Mesenchymal stem cell (in vitro differentiated cells and primary cell): ENCODE data around the gene KLF14.

ENCODE experiments used
- DNase-seq: peaks from one replicate; pipeline ENCODE4 v3.0.0-alpha.2; 2013
- H2AFZ ChIP-seq: one replicate; pipeline ENCODE4 v1.6.1; 2013; ENCODE audit warnings: low read depth, mild to moderate bottlenecking, control low read depth, inconsistent platforms, low read length, moderate library complexity
- H2AK5ac ChIP-seq: 2 replicates; pipeline ENCODE4 v1.6.1; 2013; ENCODE audit warnings: low read length, moderate library complexity, mild to moderate bottlenecking, inconsistent platforms; ENCODE audit not compliant: severe bottlenecking
- H2BK120ac ChIP-seq: one replicate; pipeline ENCODE4 v1.6.1; 2013; ENCODE audit warnings: low read depth, mild to moderate bottlenecking, inconsistent platforms, low read length, moderate library complexity
- H2BK12ac ChIP-seq, 2 experiments: one replicate each; pipeline ENCODE4 v1.6.1; 2013; ENCODE audit warnings: inconsistent platforms in 2 of 2, low read length in 2 of 2, mild to moderate bottlenecking in 2 of 2, moderate library complexity in 2 of 2, control low read depth in 1 of 2
- H2BK15ac ChIP-seq: one replicate; pipeline ENCODE4 v1.6.1; 2013; ENCODE audit warnings: mild to moderate bottlenecking, low read depth, inconsistent platforms; ENCODE audit not compliant: poor library complexity, severe bottlenecking
- H2BK5ac ChIP-seq: 2 replicates; pipeline ENCODE4 v1.6.1; 2013; ENCODE audit warnings: low read depth, mild to moderate bottlenecking, low read length, control low read depth, inconsistent platforms; ENCODE audit not compliant: poor library complexity, severe bottlenecking
- H3K14ac ChIP-seq, 2 experiments: one replicate each; pipeline ENCODE4 v1.6.1; 2013; ENCODE audit warnings: inconsistent platforms in 2 of 2, low read length in 2 of 2, control low read depth in 1 of 2, mild to moderate bottlenecking in 1 of 2, moderate library complexity in 1 of 2
- H3K18ac ChIP-seq, 2 experiments: one replicate each; pipeline ENCODE4 v1.6.1; 2013; ENCODE audit warnings: inconsistent platforms in 2 of 2, low read length in 2 of 2, control low read depth in 1 of 2, low read depth in 1 of 2, mild to moderate bottlenecking in 1 of 2
- H3K23ac ChIP-seq, 2 experiments: one replicate each; pipeline ENCODE4 v1.6.1; 2013; ENCODE audit warnings: inconsistent platforms in 2 of 2, low read length in 2 of 2, mild to moderate bottlenecking in 2 of 2, moderate library complexity in 2 of 2, control low read depth in 1 of 2
- H3K27ac ChIP-seq: 2 replicates; pipeline ENCODE4 v1.5.1; 2013; ENCODE audit warnings: mild to moderate bottlenecking, moderate library complexity, low read length, control low read depth, inconsistent platforms; ENCODE audit not compliant: poor library complexity, severe bottlenecking
- H3K27me3 ChIP-seq, 2 experiments: 2 replicates each; pipeline versions ENCODE4 v1.6.1 to v1.7.0; 2013; ENCODE audit warnings: low read length in 2 of 2, mild to moderate bottlenecking in 2 of 2, moderate library complexity in 2 of 2, control low read depth in 1 of 2, inconsistent platforms in 1 of 2; ENCODE audit not compliant: control insufficient read depth in 1 of 2, insufficient read depth in 1 of 2
- H3K36me3 ChIP-seq, 2 experiments: 2 replicates each; pipeline versions ENCODE4 v1.6.1 to v1.7.0; 2013; ENCODE audit warnings: low read length in 2 of 2, control low read depth in 1 of 2, inconsistent platforms in 1 of 2, low read depth in 1 of 2, mild to moderate bottlenecking in 1 of 2; ENCODE audit not compliant: insufficient read depth in 2 of 2, control insufficient read depth in 1 of 2
- H3K4ac ChIP-seq, 2 experiments: one replicate each; pipeline ENCODE4 v1.6.1; 2013; ENCODE audit warnings: inconsistent platforms in 2 of 2, low read length in 2 of 2, mild to moderate bottlenecking in 2 of 2, moderate library complexity in 2 of 2, control low read depth in 1 of 2, low read depth in 1 of 2
- H3K4me1 ChIP-seq: 2 replicates; pipeline ENCODE4 v1.6.1; 2013; ENCODE audit warnings: low read depth, low read length, control low read depth; ENCODE audit not compliant: control insufficient read depth, insufficient read depth
- H3K4me2 ChIP-seq: 2 replicates; pipeline ENCODE4 v1.6.1; 2013; ENCODE audit warnings: low read length, mild to moderate bottlenecking, inconsistent platforms; ENCODE audit not compliant: poor library complexity, severe bottlenecking
- H3K4me3 ChIP-seq, 2 experiments: 2 replicates each; pipeline versions ENCODE4 v1.5.1 to v1.7.0; 2013; ENCODE audit warnings: low read length in 2 of 2, mild to moderate bottlenecking in 2 of 2, control low read depth in 1 of 2, low read depth in 1 of 2; ENCODE audit not compliant: insufficient read depth in 1 of 2
- H3K79me1 ChIP-seq: replicated peaks from 2 replicates; pipeline ENCODE4 v1.6.1; 2013; ENCODE audit warnings: mild to moderate bottlenecking, control low read depth, low read length, inconsistent platforms; ENCODE audit not compliant: poor library complexity, severe bottlenecking
- H3K9ac ChIP-seq: 2 replicates; pipeline ENCODE4 v1.7.0; 2013; ENCODE audit warnings: mild to moderate bottlenecking, low read length, moderate library complexity
- H3K9me3 ChIP-seq: 2 replicates; pipeline ENCODE4 v1.7.0; 2013; ENCODE audit warnings: mild to moderate bottlenecking, low read length; ENCODE audit not compliant: control insufficient read depth
- H4K8ac ChIP-seq: one replicate; pipeline ENCODE4 v1.6.1; 2013; ENCODE audit warnings: inconsistent platforms, mild to moderate bottlenecking, low read length, moderate library complexity
- H4K91ac ChIP-seq: one replicate; pipeline ENCODE4 v1.6.1; 2013; ENCODE audit warnings: mild to moderate bottlenecking, low read length, inconsistent platforms
- whole genome bisulfite sequencing: methylation state at CpG from one replicate; pipeline ENCODE4 v1.1.7; 2013; ENCODE audit warnings: mixed read lengths; 5-methylcytosine and 5-hydroxymethylcytosine counted together

The KLF14 gene

GRCh38 chr7:130752424-130752823 lies 18.4 kb upstream of the KLF14 start:
- WGBS = 81% methylated on average over 8 of the region's 8 CpGs
- no peak overlapping the region for H3K27ac ChIP-seq
- H3K14ac ChIP-seq = no peak overlapping the region

GRCh38 chr7:130750755-130751154 lies 16.7 kb upstream of the KLF14 start:
- no CpG with 5 or more reads among the region's 3 CpGs for WGBS
- Histone ChIP-seq H4K91ac (no peak overlapping the region), H2BK15ac (no peak overlapping the region), H2BK12ac (no peak overlapping the region), H3K27ac (no peak overlapping the region), H3K4me1 (no peaks in the 10 kb centered on the region), H3K36me3 (no peaks in the 10 kb centered on the region), H4K8ac (no peak overlapping the region), H3K4me3 (no peak overlapping the region), H2BK5ac (no peak overlapping the region), H3K4me2 (no peak overlapping the region), H3K79me1 (no peaks in the 10 kb centered on the region), H3K18ac (no peak overlapping the region), H3K4ac (no peak overlapping the region), H2AFZ (no peak overlapping the region), H3K14ac (no peak overlapping the region), H2AK5ac (no peak overlapping the region), H3K23ac (no peak overlapping the region), H2BK120ac (no peak overlapping the region), H3K27me3 (peaks cover 9 to 21% of the 10 kb centered on the region in 2 experiments), H3K9me3 (no peaks in the 10 kb centered on the region), H3K9ac (no peak overlapping the region)
- no peak for DNase-seq

More at GRCh38 chr7:130752424-130752823, 18.4 kb upstream of the KLF14 start:
- Histone ChIP-seq H3K9me3 (no peaks in the 10 kb centered on the region), H2BK5ac (no peak overlapping the region), H2BK15ac (no peak overlapping the region), H3K9ac (no peak overlapping the region), H2BK12ac (no peak overlapping the region), H3K36me3 (no peaks in the 10 kb centered on the region), H3K4me2 (no peak overlapping the region), H4K91ac (no peak overlapping the region), H2BK120ac (no peak overlapping the region), H3K18ac (no peak overlapping the region), H3K79me1 (no peaks in the 10 kb centered on the region), H3K4me3 (no peak overlapping the region), H2AK5ac (no peak overlapping the region), H2AFZ (no peak overlapping the region), H3K4ac (no peak overlapping the region), H3K27me3 (peaks cover 9 to 21% of the 10 kb centered on the region in 2 experiments), H4K8ac (no peak overlapping the region), H3K23ac (no peak overlapping the region), H3K4me1 (no peaks in the 10 kb centered on the region)
- no peak for DNase-seq

DNA sequence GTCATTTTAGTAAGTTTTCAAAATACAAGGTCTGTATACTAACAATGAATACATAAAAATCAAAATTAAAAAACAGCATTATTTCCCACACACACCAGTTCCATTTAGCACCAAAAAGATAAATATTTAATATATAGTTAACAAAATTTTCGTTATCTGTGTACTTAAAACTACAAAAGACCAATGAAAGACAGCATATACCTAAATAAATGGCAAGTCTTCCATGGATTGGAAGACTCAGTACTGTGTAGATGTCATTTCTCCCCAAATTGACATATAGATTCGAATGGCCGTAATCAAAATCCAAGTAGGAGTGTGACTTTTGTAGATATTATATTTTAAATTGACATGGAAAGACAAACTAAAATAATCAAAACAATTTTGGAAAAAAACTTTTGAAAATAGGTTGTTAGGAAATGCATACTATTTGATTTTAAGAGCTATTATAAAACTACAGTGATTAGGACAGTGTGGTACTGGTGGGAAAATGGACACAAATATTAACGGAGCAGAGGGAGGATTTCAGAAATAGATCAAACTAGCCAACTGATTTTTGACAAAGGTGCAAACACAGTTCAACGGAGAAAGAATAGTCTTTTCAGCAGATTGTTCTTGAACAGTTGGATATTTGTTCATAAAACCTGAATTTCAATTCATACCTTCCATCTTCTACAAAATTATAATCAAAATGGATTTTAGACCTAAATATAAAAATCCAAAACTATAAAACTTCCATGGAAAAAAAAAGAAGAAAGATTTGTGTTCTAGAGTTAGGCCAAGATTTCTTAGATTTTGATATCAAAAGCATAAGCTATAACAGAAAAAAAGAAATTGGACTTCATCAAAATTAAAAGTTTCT lies 14.8 kb upstream of the KLF14 start:
- Histone ChIP-seq H3K14ac (no peak overlapping the region), H3K27ac (no peak overlapping the region), H3K9ac (no peak overlapping the region), H3K27me3 (peaks cover 4 to 18% of the 10 kb centered on the region in 2 experiments), H3K18ac (no peak overlapping the region), H3K4me3 (no peak overlapping the region), H2BK15ac (no peak overlapping the region), H3K79me1 (no peaks in the 10 kb centered on the region), H2AK5ac (no peak overlapping the region), H3K4me1 (no peaks in the 10 kb centered on the region), H3K9me3 (no peaks in the 10 kb centered on the region), H2BK120ac (no peak overlapping the region), H4K91ac (no peak overlapping the region), H3K23ac (no peak overlapping the region), H4K8ac (no peak overlapping the region), H3K4me2 (no peak overlapping the region), H2BK12ac (no peak overlapping the region), H2AFZ (no peak overlapping the region), H3K4ac (no peak overlapping the region), H3K36me3 (no peaks in the 10 kb centered on the region), H2BK5ac (no peak overlapping the region)
- DNase-seq = no peak
- WGBS = 100% methylated on average over 1 of the region's 5 CpGs

DNA sequence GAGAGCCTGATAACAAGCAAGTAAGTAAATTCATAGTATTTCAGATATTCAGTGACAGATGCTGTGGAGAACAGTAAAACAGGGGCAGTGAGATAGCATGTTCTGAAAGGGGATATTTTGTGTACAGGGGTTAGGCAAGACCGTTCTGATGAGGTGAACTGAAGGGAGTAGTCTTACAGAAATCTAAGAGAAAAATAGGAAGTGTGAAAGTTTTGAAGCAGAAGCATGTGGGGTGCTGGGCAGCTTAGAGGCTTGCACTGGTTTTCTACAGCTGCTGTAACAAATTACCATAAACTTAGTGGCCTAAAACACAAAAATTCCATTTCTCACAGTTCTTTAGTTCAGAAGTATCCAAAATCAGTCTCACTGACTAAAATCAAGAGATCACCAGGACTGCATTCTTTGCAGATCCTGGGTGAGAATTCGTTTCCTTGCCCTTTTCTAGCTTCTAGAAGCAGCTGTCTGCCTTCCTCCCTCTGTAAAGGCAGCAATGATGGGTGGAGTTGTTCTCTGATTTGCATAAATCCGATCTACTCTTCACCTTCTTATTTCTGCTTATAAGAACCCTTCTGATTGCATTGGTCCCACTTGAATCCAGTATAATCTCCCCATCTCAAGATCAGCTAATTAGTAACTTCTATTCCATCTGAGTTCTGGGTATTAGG lies 7.5 kb upstream of the KLF14 start:
- Histone ChIP-seq H3K36me3 (no peaks in the 10 kb centered on the region), H2BK12ac (no peak overlapping the region), H3K79me1 (no peaks in the 10 kb centered on the region), H2AFZ (no peak overlapping the region), H3K4ac (no peak overlapping the region), H4K91ac (no peak overlapping the region), H3K18ac (no peak overlapping the region), H4K8ac (no peak overlapping the region), H2BK5ac (no peak overlapping the region), H3K9me3 (no peaks in the 10 kb centered on the region), H3K27ac (no peak overlapping the region), H2AK5ac (no peak overlapping the region), H3K9ac (no peak overlapping the region), H3K4me3 (no peak overlapping the region), H3K4me2 (no peak overlapping the region), H2BK120ac (no peak overlapping the region), H3K14ac (no peak overlapping the region), H3K23ac (no peak overlapping the region), H2BK15ac (no peak overlapping the region), H3K27me3 (peaks cover 39 to 40% of the 10 kb centered on the region in 2 experiments), H3K4me1 (no peaks in the 10 kb centered on the region)
- DNase-seq = no peak
- WGBS = 42% methylated on average over 3 of the region's 3 CpGs
